GM23248 (cell line): ENCODE results near the gene ZNF831. TPM values are rescaled to one million over a fixed set of nuclear protein-coding genes. Genes with fewer than 3 reads are reported as not detected.

Experiments used
- DNase-seq: peaks from one replicate; pipeline ENCODE4 v3.0.0-alpha.2; 2015
- H2AFZ ChIP-seq: fragments of 200-600 bp; sonication (generic); 2 replicates; pipeline ENCODE4 v1.6.1; 2016; ENCODE audit warnings: antibody characterized with exemption
- H3F3A ChIP-seq: fragments of 200-600 bp; sonication (generic); 2 replicates; pipeline ENCODE4 v1.6.1; 2016; ENCODE audit warnings: mild to moderate bottlenecking, antibody characterized with exemption, mixed run types; ENCODE audit not compliant: insufficient read depth
- H3K27ac ChIP-seq: fragments of 200-600 bp; sonication (generic); 2 replicates; pipeline ENCODE4 v1.5.1; 2016; ENCODE audit warnings: mild to moderate bottlenecking
- H3K27me3 ChIP-seq: fragments of 200-600 bp; sonication (generic); replicated peaks from 2 replicates; pipeline ENCODE4 v1.6.1; 2016; ENCODE audit warnings: mild to moderate bottlenecking; ENCODE audit not compliant: insufficient read depth
- H3K36me3 ChIP-seq: fragments of 200-600 bp; sonication (generic); 2 replicates; pipeline ENCODE4 v1.6.1; 2016; ENCODE audit warnings: low read depth, mild to moderate bottlenecking
- H3K4me1 ChIP-seq: fragments of 200-600 bp; sonication (generic); 2 replicates; pipeline ENCODE4 v1.6.1; 2016; ENCODE audit warnings: mild to moderate bottlenecking; ENCODE audit not compliant: insufficient read depth
- H3K4me2 ChIP-seq: fragments of 200-600 bp; sonication (generic); one replicate; pipeline ENCODE4 v1.6.1; 2016; ENCODE audit warnings: mild to moderate bottlenecking; ENCODE audit not compliant: unreplicated experiment
- H3K4me3 ChIP-seq: fragments of 200-600 bp; sonication (generic); 2 replicates; pipeline ENCODE4 v1.5.1; 2016; ENCODE audit warnings: mild to moderate bottlenecking
- H3K79me2 ChIP-seq: fragments of 200-600 bp; sonication (generic); 2 replicates; pipeline ENCODE4 v1.6.1; 2016; ENCODE audit warnings: mild to moderate bottlenecking; ENCODE audit not compliant: insufficient read depth
- H3K9ac ChIP-seq: fragments of 200-600 bp; sonication (generic); 2 replicates; pipeline ENCODE4 v1.6.1; 2016; ENCODE audit warnings: mild to moderate bottlenecking
- H3K9me2 ChIP-seq: fragments of 200-600 bp; sonication (generic); 2 replicates; pipeline ENCODE4 v1.6.1; 2016; ENCODE audit warnings: mixed run types, mild to moderate bottlenecking, moderate library complexity; ENCODE audit not compliant: insufficient read depth
- H3K9me3 ChIP-seq: fragments of 200-600 bp; sonication (generic); one replicate; pipeline ENCODE4 v1.6.1; 2017; ENCODE audit warnings: low read depth
- H4K20me1 ChIP-seq: fragments of 200-600 bp; sonication (generic); 2 replicates; pipeline ENCODE4 v1.6.0; 2016; ENCODE audit not compliant: insufficient read depth
- EZH2 ChIP-seq: fragments of 200-600 bp; sonication (generic); IDR thresholded peaks from 2 replicates; pipeline ENCODE4 v1.6.1; 2018; ENCODE audit warnings: antibody characterized with exemption, mild to moderate bottlenecking; ENCODE audit not compliant: insufficient read depth, poor library complexity, severe bottlenecking
- EZH2phosphoT487 ChIP-seq: fragments of 200-600 bp; sonication (generic); IDR thresholded peaks from 2 replicates; pipeline ENCODE4 v1.6.1; 2018; ENCODE audit warnings: antibody characterized with exemption, moderate library complexity, mild to moderate bottlenecking, low read depth; ENCODE audit not compliant: insufficient read depth
- WGBS, 2 experiments: methylation state at CpG; one replicate each; pipeline ENCODE4 v1.1.6; 2015 to 2017; ENCODE audit warnings: low lambda C conversion rate in 2 of 2, low coverage in 1 of 2; ENCODE audit errors: missing lambda C conversion rate in 2 of 2; 5-methylcytosine and 5-hydroxymethylcytosine counted together
- in situ Hi-C: fragments of 300-500 bp; cut with MboI; formaldehyde crosslinking; loops from 2 replicates; pipeline ENCODE4 v1.15.0; 2020
- polyA plus RNA-seq: library from polyadenylated mRNA; unstranded; fragments of >200 nt; fragmentation: Nextera tagmentation; extraction: Ambion mirVana; gene quantifications from 2 replicates; pipeline ENCODE4 v1.2.1, GENCODE V29; 2016
- total RNA-seq: library from RNA; depleted of rRNA; stranded (reverse); fragments of >200 nt; shearing (Covaris generic); gene quantifications from 2 replicates; pipeline ENCODE4 v1.2.3, GENCODE V29; 2014

Gene ZNF831
- total and polyA plus RNA-seq, 2 experiments from 2014 or later = not detected

- H3K27me3 ChIP-seq = no peaks in the 10 kb centered on the region; the same call in 1 of the 2 replicates
- no peaks in the 10 kb centered on the region for H3K4me1 ChIP-seq
- no peaks in the 10 kb centered on the region for H3F3A ChIP-seq
- H4K20me1 ChIP-seq = no peaks in the 10 kb centered on the region
- no peak overlapping the region for H3K27ac ChIP-seq
- 27 to 34% methylated on average over 2 of the region's 2 CpGs for WGBS, 2 experiments
- no peak overlapping the region for H3K4me3 ChIP-seq
- H2AFZ ChIP-seq = no peak overlapping the region
- H3K4me2 ChIP-seq = no peak overlapping the region
- H3K9me3 ChIP-seq = no peaks in the 10 kb centered on the region
- DNase-seq = no peak
- TF ChIP-seq EZH2phosphoT487 (no peak), EZH2 (no peak)
- in situ Hi-C loops = no loop called here
- H3K9ac ChIP-seq = no peak overlapping the region
- H3K79me2 ChIP-seq = no peaks in the 10 kb centered on the region
- no peaks in the 10 kb centered on the region for H3K36me3 ChIP-seq
- H3K9me2 ChIP-seq = no peaks in the 10 kb centered on the region
Observed at GRCh38 chr20:59161721-59162120, 1.9 kb upstream of the ZNF831 start.

GRCh38 chr20:59164686-59165391 is 1.2 kb downstream of the ZNF831 start:
- H3K9me3 ChIP-seq = no peaks in the 10 kb centered on the region
- no peaks in the 10 kb centered on the region for H4K20me1 ChIP-seq
- H3K79me2 ChIP-seq = no peaks in the 10 kb centered on the region
- H3K9me2 ChIP-seq = no peaks in the 10 kb centered on the region
- H3K9ac ChIP-seq = no peak overlapping the region
- H3K4me3 ChIP-seq = no peak overlapping the region
- no peaks in the 10 kb centered on the region for H3K36me3 ChIP-seq
- TF ChIP-seq EZH2phosphoT487 (no peak), EZH2 (no peak)
- DNase-seq = no peak
- WGBS, 2 experiments = 34 to 36% methylated on average over 9 of the region's 9 CpGs
- no peak overlapping the region for H3K27ac ChIP-seq
- no peaks in the 10 kb centered on the region for H3K4me1 ChIP-seq
- in situ Hi-C loops = no loop called here
- no peak overlapping the region for H2AFZ ChIP-seq
- no peak overlapping the region for H3K4me2 ChIP-seq
- H3F3A ChIP-seq = no peaks in the 10 kb centered on the region
- no peaks in the 10 kb centered on the region; the same call in 1 of the 2 replicates for H3K27me3 ChIP-seq

GRCh38 chr20:59165396-59165795 is 1.8 kb downstream of the ZNF831 start:
- WGBS, 2 experiments = 11 to 14% methylated on average over 1 of the region's 1 CpG
- H3K4me3 ChIP-seq = no peak overlapping the region
- H4K20me1 ChIP-seq = no peaks in the 10 kb centered on the region
- H3K9me3 ChIP-seq = no peaks in the 10 kb centered on the region
- no peaks in the 10 kb centered on the region; the same call in 1 of the 2 replicates for H3K27me3 ChIP-seq
- no peaks in the 10 kb centered on the region for H3K36me3 ChIP-seq
- H3K4me1 ChIP-seq = no peaks in the 10 kb centered on the region
- no peak overlapping the region for H3K4me2 ChIP-seq
- no peak overlapping the region for H3K27ac ChIP-seq
- H3F3A ChIP-seq = no peaks in the 10 kb centered on the region
- no peak for TF ChIP-seq EZH2phosphoT487
- no peak for TF ChIP-seq EZH2
- H3K9ac ChIP-seq = no peak overlapping the region
- DNase-seq = no peak
- no peaks in the 10 kb centered on the region for H3K9me2 ChIP-seq
- H3K79me2 ChIP-seq = no peaks in the 10 kb centered on the region
- in situ Hi-C loops = no loop called here
- no peak overlapping the region for H2AFZ ChIP-seq

- no peak overlapping the region for H3K27ac ChIP-seq
- no peaks in the 10 kb centered on the region; the same call in none of the 2 replicates for H3K27me3 ChIP-seq
- H3K79me2 ChIP-seq = no peaks in the 10 kb centered on the region
- H3K4me3 ChIP-seq = no peak overlapping the region
- H3F3A ChIP-seq = no peaks in the 10 kb centered on the region
- no peaks in the 10 kb centered on the region for H3K4me1 ChIP-seq
- WGBS, 2 experiments = 54 to 56% methylated on average over 11 of the region's 11 CpGs
- no peak overlapping the region for H3K9ac ChIP-seq
- H3K36me3 ChIP-seq = no peaks in the 10 kb centered on the region
- H3K4me2 ChIP-seq = no peak overlapping the region
- TF ChIP-seq EZH2phosphoT487 (no peak), EZH2 (no peak)
- H3K9me3 ChIP-seq = no peaks in the 10 kb centered on the region
- DNase-seq = no peak
- H4K20me1 ChIP-seq = no peaks in the 10 kb centered on the region
- H2AFZ ChIP-seq = no peak overlapping the region
- in situ Hi-C loops = no loop called here
- no peaks in the 10 kb centered on the region for H3K9me2 ChIP-seq
Observed at GRCh38 chr20:59165891-59166709, 2.5 kb downstream of the ZNF831 start.
